Keratinocyte (primary cell): ENCODE measurements around the gene CACNA1C.

Experiments used
- EZH2 ChIP-seq: IDR thresholded peaks from one replicate; pipeline ENCODE4 v1.6.1; 2012; ENCODE audit warnings: inconsistent platforms, mild to moderate bottlenecking, low read length, moderate library complexity
- TF ChIP-seq, protein P1 (sequence below), 3 experiments: IDR thresholded peaks in 1 of 3; conservative IDR thresholded peaks in 1 of 3; optimal IDR thresholded peaks in 1 of 3; 2 replicates in 2 of 3; 3 replicates in 1 of 3; pipeline versions ENCODE3 to v1.5.1; 2011; ENCODE audit warnings: low read length in 3 of 3, mild to moderate bottlenecking in 3 of 3, moderate library complexity in 2 of 3, control low read depth in 1 of 3, inconsistent platforms in 1 of 3; ENCODE audit not compliant: insufficient read depth in 2 of 3; ENCODE audit errors: extremely low read depth in 1 of 3

GRCh38 chr12:2177003-2177402, 124.2 kb downstream of the CACNA1C start:
- TF ChIP-seq, protein P1, sequence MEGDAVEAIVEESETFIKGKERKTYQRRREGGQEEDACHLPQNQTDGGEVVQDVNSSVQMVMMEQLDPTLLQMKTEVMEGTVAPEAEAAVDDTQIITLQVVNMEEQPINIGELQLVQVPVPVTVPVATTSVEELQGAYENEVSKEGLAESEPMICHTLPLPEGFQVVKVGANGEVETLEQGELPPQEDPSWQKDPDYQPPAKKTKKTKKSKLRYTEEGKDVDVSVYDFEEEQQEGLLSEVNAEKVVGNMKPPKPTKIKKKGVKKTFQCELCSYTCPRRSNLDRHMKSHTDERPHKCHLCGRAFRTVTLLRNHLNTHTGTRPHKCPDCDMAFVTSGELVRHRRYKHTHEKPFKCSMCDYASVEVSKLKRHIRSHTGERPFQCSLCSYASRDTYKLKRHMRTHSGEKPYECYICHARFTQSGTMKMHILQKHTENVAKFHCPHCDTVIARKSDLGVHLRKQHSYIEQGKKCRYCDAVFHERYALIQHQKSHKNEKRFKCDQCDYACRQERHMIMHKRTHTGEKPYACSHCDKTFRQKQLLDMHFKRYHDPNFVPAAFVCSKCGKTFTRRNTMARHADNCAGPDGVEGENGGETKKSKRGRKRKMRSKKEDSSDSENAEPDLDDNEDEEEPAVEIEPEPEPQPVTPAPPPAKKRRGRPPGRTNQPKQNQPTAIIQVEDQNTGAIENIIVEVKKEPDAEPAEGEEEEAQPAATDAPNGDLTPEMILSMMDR (optimal IDR thresholded peaks at IDR 0.05 in 1 of 3, IDR thresholded peaks at IDR 0.05 in 1 of 3, conservative IDR thresholded peaks at IDR 0.05 in 1 of 3; ENCODE audit: extremely low read depth in 1 of 3, insufficient read depth in 2 of 3, low read length in 3 of 3): no peak
- no peak for TF ChIP-seq EZH2
